H1 (cell line): ENCODE data around the gene QRICH2. TPM values are rescaled to one million over a fixed set of nuclear protein-coding genes. Genes with fewer than 3 reads are reported as not detected.

Experiments used
- CTCF ChIA-PET: fragments of 300-600 bp; sonication (Branson Sonifier 250); formaldehyde crosslinking; loops from one replicate; lab custom pipeline; 2021; ENCODE audit not compliant: partially characterized antibody; lab: Charles Lee
- POLR2A ChIA-PET: fragments of 300-600 bp; sonication (Branson Sonifier 250); formaldehyde crosslinking; loops from one replicate; lab custom pipeline; 2021; ENCODE audit warnings: inconsistent platforms; ENCODE audit not compliant: partially characterized antibody; lab: Charles Lee
- DNase-seq, 2 experiments: peaks; one replicate each; pipeline versions ENCODE4 v3.0.0 to v3.0.0-alpha.2; 2010 to 2022; ENCODE audit warnings: low spot score in 2 of 2, low read depth in 1 of 2, mixed read lengths in 1 of 2
- FAIRE-seq: peaks from 2 replicates; lab custom pipeline; 2011; peaks lifted over from hg19 to GRCh38; lab: Jason Lieb, UNC
- H2AFZ ChIP-seq: 2 replicates; pipeline ENCODE4 v1.8.1; 2012; ENCODE audit warnings: low read length, inconsistent platforms
- H2AK5ac ChIP-seq: 2 replicates; pipeline ENCODE4 v1.6.1; 2013; ENCODE audit warnings: low read depth, low read length
- H2BK120ac ChIP-seq: replicated peaks from 2 replicates; pipeline ENCODE3; 2013; ENCODE audit warnings: low read depth, low read length, inconsistent platforms
- H2BK12ac ChIP-seq: 2 replicates; pipeline ENCODE4 v1.6.1; 2013; ENCODE audit warnings: low read depth, low read length
- H2BK15ac ChIP-seq: 2 replicates; pipeline ENCODE4 v1.6.1; 2013; ENCODE audit warnings: low read length
- H2BK20ac ChIP-seq: 2 replicates; pipeline ENCODE4 v1.6.1; 2013; ENCODE audit warnings: low read length
- H2BK5ac ChIP-seq: 2 replicates; pipeline ENCODE4 v1.6.1; 2013; ENCODE audit warnings: low read depth, low read length
- H3K14ac ChIP-seq: 2 replicates; pipeline ENCODE4 v1.6.1; 2013; ENCODE audit warnings: inconsistent platforms; ENCODE audit not compliant: insufficient read length
- H3K18ac ChIP-seq: 2 replicates; pipeline ENCODE4 v1.6.1; 2013; ENCODE audit warnings: low read length; ENCODE audit errors: extremely low read depth
- H3K23ac ChIP-seq: 2 replicates; pipeline ENCODE4 v1.6.1; 2013; ENCODE audit warnings: inconsistent platforms; ENCODE audit not compliant: insufficient read length
- H3K23me2 ChIP-seq: 2 replicates; pipeline ENCODE4 v1.6.1; 2013; ENCODE audit warnings: low read depth, low read length
- H3K27ac ChIP-seq: 2 replicates; pipeline ENCODE4 v1.6.1; 2011; ENCODE audit warnings: low read depth, low read length, inconsistent platforms
- H3K27me3 ChIP-seq, 4 experiments: replicated peaks in 1 of 4; 1 replicate in 1 of 4; 2 replicates in 3 of 4; pipeline versions ENCODE4 v1.6.1 to v1.8.1; 2011 to 2013; ENCODE audit warnings: low read length in 3 of 4, mild to moderate bottlenecking in 3 of 4, inconsistent platforms in 2 of 4, mixed read lengths in 2 of 4, moderate library complexity in 1 of 4; ENCODE audit not compliant: control insufficient read depth in 3 of 4, insufficient read depth in 3 of 4; ENCODE audit errors: extremely low read depth in 1 of 4
- H3K36me3 ChIP-seq, 4 experiments: 2 replicates each; pipeline versions ENCODE4 v1.6.1 to v1.8.1; 2011 to 2013; ENCODE audit warnings: mild to moderate bottlenecking in 4 of 4, low read length in 3 of 4, moderate library complexity in 2 of 4, control low read depth in 1 of 4, inconsistent platforms in 1 of 4; ENCODE audit not compliant: insufficient read depth in 4 of 4, control insufficient read depth in 2 of 4
- H3K4ac ChIP-seq: replicated peaks from 2 replicates; pipeline ENCODE3; 2013; ENCODE audit warnings: low read length, low read depth, mixed read lengths, inconsistent platforms; ENCODE audit not compliant: insufficient read length
- H3K4me1 ChIP-seq, 4 experiments: replicated peaks in 1 of 4; 1 replicate in 1 of 4; 2 replicates in 3 of 4; pipeline versions ENCODE4 v1.6.1 to v1.8.1; 2011 to 2013; ENCODE audit warnings: low read length in 3 of 4, inconsistent platforms in 2 of 4, mixed read lengths in 1 of 4; ENCODE audit not compliant: insufficient read depth in 4 of 4, control insufficient read depth in 3 of 4
- H3K4me2 ChIP-seq, 2 experiments: 2 replicates each; pipeline versions ENCODE4 v1.6.1 to v1.8.1; 2011 to 2013; ENCODE audit warnings: low read depth in 2 of 2, low read length in 2 of 2, control low read depth in 1 of 2, inconsistent platforms in 1 of 2, mild to moderate bottlenecking in 1 of 2; ENCODE audit not compliant: insufficient read depth in 1 of 2
- H3K4me3 ChIP-seq, 4 experiments: fragments of 200-600, 300-600 bp in 1 of 4; sonication (generic), shearing (Covaris generic), sonication (Bioruptor Twin) in 1 of 4; 2 replicates each; pipeline versions ENCODE4 v1.5.1 to v1.8.1; 2011 to 2016; ENCODE audit warnings: low read length in 4 of 4, low read depth in 3 of 4, control low read depth in 2 of 4, inconsistent platforms in 2 of 4, mild to moderate bottlenecking in 2 of 4, mixed read lengths in 1 of 4, moderate library complexity in 1 of 4; ENCODE audit not compliant: insufficient read depth in 2 of 4; ENCODE audit errors: extremely low read depth in 1 of 4
- H3K56ac ChIP-seq: replicated peaks from 2 replicates; pipeline ENCODE3; 2013; ENCODE audit warnings: low read depth, mild to moderate bottlenecking, mixed read lengths, low read length, inconsistent platforms; ENCODE audit not compliant: insufficient read length
- H3K79me1 ChIP-seq: 2 replicates; pipeline ENCODE4 v1.6.1; 2013; ENCODE audit warnings: low read depth, low read length, control low read depth
- H3K79me2 ChIP-seq, 2 experiments: 2 replicates each; pipeline versions ENCODE4 v1.6.1 to v1.8.1; 2012 to 2013; ENCODE audit warnings: low read length in 2 of 2, mild to moderate bottlenecking in 2 of 2, inconsistent platforms in 1 of 2; ENCODE audit not compliant: insufficient read depth in 2 of 2, control insufficient read depth in 1 of 2
- H3K9ac ChIP-seq, 4 experiments: replicated peaks in 1 of 4; 1 replicate in 1 of 4; 2 replicates in 3 of 4; pipeline versions ENCODE4 v1.6.1 to v1.8.1; 2011 to 2013; ENCODE audit warnings: low read depth in 3 of 4, low read length in 3 of 4, control low read depth in 2 of 4, mild to moderate bottlenecking in 2 of 4, moderate library complexity in 2 of 4, inconsistent platforms in 1 of 4; ENCODE audit errors: extremely low read depth in 1 of 4
- H3K9me3 ChIP-seq, 2 experiments: 2 replicates each; pipeline versions ENCODE4 v1.6.1 to v1.8.1; 2012 to 2013; ENCODE audit warnings: mild to moderate bottlenecking in 2 of 2, moderate library complexity in 2 of 2, control low read depth in 1 of 2, inconsistent platforms in 1 of 2, low read depth in 1 of 2, low read length in 1 of 2, mixed read lengths in 1 of 2; ENCODE audit not compliant: insufficient read depth in 2 of 2
- H4K20me1 ChIP-seq, 2 experiments: replicated peaks in 1 of 2; 2 replicates each; pipeline versions ENCODE3 to v1.8.1; 2011 to 2013; ENCODE audit warnings: inconsistent platforms in 2 of 2, low read length in 2 of 2, mild to moderate bottlenecking in 1 of 2; ENCODE audit not compliant: insufficient read depth in 2 of 2, control insufficient read depth in 1 of 2
- H4K5ac ChIP-seq: 2 replicates; pipeline ENCODE4 v1.6.1; 2013; ENCODE audit warnings: low read length, low read depth, mixed read lengths, inconsistent platforms; ENCODE audit not compliant: insufficient read length
- H4K8ac ChIP-seq: 2 replicates; pipeline ENCODE4 v1.8.0; 2013; ENCODE audit warnings: mild to moderate bottlenecking, moderate library complexity, low read length, inconsistent platforms; ENCODE audit not compliant: insufficient read depth; ENCODE audit errors: extremely low read depth
- H4K91ac ChIP-seq: replicated peaks from 2 replicates; pipeline ENCODE3; 2013; ENCODE audit warnings: low read length, mixed read lengths, inconsistent platforms; ENCODE audit not compliant: insufficient read length
- GABPA ChIP-seq: IDR thresholded peaks from 2 replicates; pipeline ENCODE4 v1.6.1; 2011; ENCODE audit warnings: mild to moderate bottlenecking, low read length, moderate library complexity, borderline replicate concordance; ENCODE audit not compliant: insufficient read depth
- HDAC6 ChIP-seq: IDR thresholded peaks from one replicate; pipeline ENCODE4 v1.7.1; 2012; ENCODE audit warnings: low read depth, mild to moderate bottlenecking, inconsistent platforms, low read length, moderate library complexity
- POLR2A ChIP-seq, 2 experiments: IDR thresholded peaks; 1 replicate in 1 of 2; 2 replicates in 1 of 2; pipeline ENCODE4 v1.6.1; 2011; ENCODE audit warnings: low read depth in 2 of 2, low read length in 2 of 2, mild to moderate bottlenecking in 2 of 2; ENCODE audit errors: control extremely low read depth in 1 of 2
- RAD21 ChIP-seq, 2 experiments: IDR thresholded peaks in 1 of 2; conservative IDR thresholded peaks in 1 of 2; 2 replicates each; pipeline ENCODE4 v1.6.1; 2011; ENCODE audit warnings: low read depth in 2 of 2, low read length in 2 of 2, improper control_type of control experiment in 1 of 2, inconsistent platforms in 1 of 2, mild to moderate bottlenecking in 1 of 2, moderate library complexity in 1 of 2
- RBBP5 ChIP-seq: IDR thresholded peaks from 2 replicates; pipeline ENCODE4 v1.7.1; 2012; ENCODE audit warnings: low read depth, mild to moderate bottlenecking, inconsistent platforms, low read length, moderate library complexity, borderline replicate concordance
- SP1 ChIP-seq: IDR thresholded peaks from 2 replicates; pipeline ENCODE4 v1.6.1; 2011; ENCODE audit warnings: low read depth, low read length
- TCF12 ChIP-seq: IDR thresholded peaks from 2 replicates; pipeline ENCODE4 v1.6.1; 2011; ENCODE audit warnings: low read depth, mild to moderate bottlenecking, low read length
- WGBS, 2 experiments: shearing (Covaris generic) in 1 of 2; methylation state at CpG; one replicate each; pipeline versions ENCODE4 v1.1.6 to v1.1.7; 2013 to 2015; ENCODE audit warnings: low lambda C conversion rate in 2 of 2, mixed read lengths in 2 of 2, inconsistent platforms in 1 of 2, low coverage in 1 of 2, missing lambda C conversion rate in 1 of 2; ENCODE audit not compliant: insufficient replicate concordance in 2 of 2, insufficient coverage in 1 of 2, insufficient read length in 1 of 2; ENCODE audit errors: extremely low coverage in 1 of 2, missing lambda C conversion rate in 1 of 2; 5-methylcytosine and 5-hydroxymethylcytosine counted together
- polyA plus RNA-seq, 7 experiments: library from polyadenylated mRNA; depleted of rRNA in 3 of 7; stranded (reverse) in 5 of 7; unstranded in 2 of 7; fragments of >200 nt in 5 of 7; fragments of 200-250 nt in 2 of 7; gene quantifications; 1 replicate in 5 of 7; 2 replicates in 1 of 7; 4 replicates in 1 of 7; pipeline versions ENCODE4 v1.2.1 to v1.2.3, GENCODE V29; 2011 to 2013; ENCODE audit warnings: missing spikeins in 2 of 7, mixed read lengths in 2 of 7
- total RNA-seq: library from RNA; stranded (reverse); fragmentation: NEBNext Ultra II Directional; extraction: Animal tissue kit (Norgen Biotek cat#: 25700); gene quantifications from 2 replicates; pipeline ENCODE4 v1.2.1, GENCODE V29; 2021
- TF ChIP-seq, protein P1 (sequence below): IDR thresholded peaks from 2 replicates; pipeline ENCODE4 v1.6.1; 2011; ENCODE audit warnings: low read length, improper control_type of control experiment
- TF ChIP-seq, protein P2 (sequence below): IDR thresholded peaks from 2 replicates; pipeline ENCODE4 v1.6.1; 2012; ENCODE audit warnings: inconsistent platforms

The QRICH2 gene
- total and polyA plus RNA-seq, 2 of the 8 experiments (the other 6 are each of a cell fraction or from before 2014, with no cell fraction given) = 2.8 to 3.8 TPM

DNA sequence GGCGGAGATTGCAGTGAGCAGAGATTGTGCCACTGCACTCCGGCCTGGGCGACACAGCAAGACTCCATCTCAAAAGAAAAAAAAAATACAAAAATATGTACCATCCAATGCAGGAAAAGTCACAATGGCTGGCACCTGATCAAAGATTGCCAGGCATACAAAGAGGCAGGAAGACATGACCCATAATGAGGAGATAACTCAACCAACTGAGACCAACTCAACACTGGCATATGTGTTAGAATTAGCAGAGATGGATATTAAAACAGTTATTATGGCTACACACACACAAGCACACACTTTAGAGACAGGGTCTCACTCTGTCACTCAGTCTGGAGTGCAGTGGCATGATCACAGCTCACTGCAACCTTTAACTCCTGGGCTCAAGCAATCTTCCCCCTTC lies 10.6 kb downstream of the QRICH2 start:
- ChIA-PET POLR2A (no interaction called here), CTCF (interaction anchor here (0.6 to 7.7 kb wide), 11 partner anchors 9 to 171 kb away, joined by 3 to 76 read pairs (median 4); partner anchors contain the start of genes PRPSAP1 and SPHK1)
- Histone ChIP-seq H2AFZ (no peak overlapping the region), H3K27me3 (no peaks in the 10 kb centered on the region), H3K4me1 (no peaks in the 10 kb centered on the region), H3K56ac (no peak overlapping the region), H3K23ac (no peak overlapping the region), H4K5ac (no peak overlapping the region), H3K4me3 (no peak overlapping the region), H3K79me1 (no peaks in the 10 kb centered on the region), H3K27ac (no peak overlapping the region), H2BK120ac (no peak overlapping the region), H2BK5ac (no peak overlapping the region), H3K4me2 (no peak overlapping the region), H2BK20ac (no peak overlapping the region), H3K18ac (no peak overlapping the region), H2BK12ac (no peak overlapping the region), H3K14ac (no peak overlapping the region), H3K4ac (no peak overlapping the region), H3K9me3 (no peaks in the 10 kb centered on the region), H4K91ac (no peak overlapping the region), H2AK5ac (no peak overlapping the region), H3K36me3 (0 out of 8 replicates have a peak, but pooled peaks cover 0 to 4% (median 0%) of the 10 kb centered on the region in 4 experiments), H3K23me2 (no peaks in the 10 kb centered on the region), H3K79me2 (no peaks in the 10 kb centered on the region), H3K9ac (no peak overlapping the region), H4K8ac (no peak overlapping the region), H2BK15ac (no peak overlapping the region), H4K20me1 (peaks cover 0 to 4% of the 10 kb centered on the region in 2 experiments)
- no peak for FAIRE-seq
- TF ChIP-seq POLR2A (IDR thresholded peaks at IDR 0.05; ENCODE audit: control extremely low read depth in 1 of 2, low read depth in 2 of 2, low read length in 2 of 2) (no peak), RBBP5 (no peak), GABPA (no peak), TCF12 (no peak), SP1 (no peak), HDAC6 (no peak), RAD21 (IDR thresholded peaks at IDR 0.05 in 1 of 2, conservative IDR thresholded peaks at IDR 0.05 in 1 of 2; ENCODE audit: low read depth in 2 of 2, low read length in 2 of 2) (no peak)
- TF ChIP-seq, protein P1, sequence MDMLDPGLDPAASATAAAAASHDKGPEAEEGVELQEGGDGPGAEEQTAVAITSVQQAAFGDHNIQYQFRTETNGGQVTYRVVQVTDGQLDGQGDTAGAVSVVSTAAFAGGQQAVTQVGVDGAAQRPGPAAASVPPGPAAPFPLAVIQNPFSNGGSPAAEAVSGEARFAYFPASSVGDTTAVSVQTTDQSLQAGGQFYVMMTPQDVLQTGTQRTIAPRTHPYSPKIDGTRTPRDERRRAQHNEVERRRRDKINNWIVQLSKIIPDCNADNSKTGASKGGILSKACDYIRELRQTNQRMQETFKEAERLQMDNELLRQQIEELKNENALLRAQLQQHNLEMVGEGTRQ = no peak
- TF ChIP-seq, protein P2, sequence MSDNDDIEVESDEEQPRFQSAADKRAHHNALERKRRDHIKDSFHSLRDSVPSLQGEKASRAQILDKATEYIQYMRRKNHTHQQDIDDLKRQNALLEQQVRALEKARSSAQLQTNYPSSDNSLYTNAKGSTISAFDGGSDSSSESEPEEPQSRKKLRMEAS = no peak
- 93% methylated on average over 3 of the region's 3 CpGs; no CpG with 5 or more reads in 1 of the 2 experiments for WGBS, 2 experiments
- no peak for DNase-seq
